Left colon (tissue), 2 donors: ENCODE data around the gene SPOCD1. TPM values are rescaled to one million over a fixed set of nuclear protein-coding genes. Genes with fewer than 3 reads are reported as not detected.

Experiments used
- ATAC-seq: fragments of 200-7000 bp; cut with Tn5 transposase; one replicate; pipeline ENCODE4 v1.9.1; 2020; ENCODE audit warnings: mild to moderate bottlenecking, moderate library complexity
- DNase-seq, 2 donors: peaks; one replicate each; pipeline ENCODE4 v3.0.0-alpha.2; 2020
- intact Hi-C, 2 donors: fragments of 100-400 bp; cut with DNase I in 1 of 2; cut with micrococcal nuclease in 1 of 2; formaldehyde crosslinking; loops; one replicate each; pipeline versions ENCODE4 v1.11.2 to v1.14.0; 2022; cut with DNase I, micrococcal nuclease
- total RNA-seq, 2 donors: library from RNA; stranded (reverse); fragmentation: NEBNext Ultra II Directional; extraction: Animal tissue kit (Norgen Biotek cat#: 25700); gene quantifications; one replicate each; pipeline ENCODE4 v1.2.1, GENCODE V29; 2021
- donor health status: DM: no; HTN: no; CAD: no.
- donor health status: DM: yes; HTN: yes; CAD: no.

The SPOCD1 gene
- total RNA-seq, 2 donors from 2014 or later: 0.45 to 0.79 TPM

DNA sequence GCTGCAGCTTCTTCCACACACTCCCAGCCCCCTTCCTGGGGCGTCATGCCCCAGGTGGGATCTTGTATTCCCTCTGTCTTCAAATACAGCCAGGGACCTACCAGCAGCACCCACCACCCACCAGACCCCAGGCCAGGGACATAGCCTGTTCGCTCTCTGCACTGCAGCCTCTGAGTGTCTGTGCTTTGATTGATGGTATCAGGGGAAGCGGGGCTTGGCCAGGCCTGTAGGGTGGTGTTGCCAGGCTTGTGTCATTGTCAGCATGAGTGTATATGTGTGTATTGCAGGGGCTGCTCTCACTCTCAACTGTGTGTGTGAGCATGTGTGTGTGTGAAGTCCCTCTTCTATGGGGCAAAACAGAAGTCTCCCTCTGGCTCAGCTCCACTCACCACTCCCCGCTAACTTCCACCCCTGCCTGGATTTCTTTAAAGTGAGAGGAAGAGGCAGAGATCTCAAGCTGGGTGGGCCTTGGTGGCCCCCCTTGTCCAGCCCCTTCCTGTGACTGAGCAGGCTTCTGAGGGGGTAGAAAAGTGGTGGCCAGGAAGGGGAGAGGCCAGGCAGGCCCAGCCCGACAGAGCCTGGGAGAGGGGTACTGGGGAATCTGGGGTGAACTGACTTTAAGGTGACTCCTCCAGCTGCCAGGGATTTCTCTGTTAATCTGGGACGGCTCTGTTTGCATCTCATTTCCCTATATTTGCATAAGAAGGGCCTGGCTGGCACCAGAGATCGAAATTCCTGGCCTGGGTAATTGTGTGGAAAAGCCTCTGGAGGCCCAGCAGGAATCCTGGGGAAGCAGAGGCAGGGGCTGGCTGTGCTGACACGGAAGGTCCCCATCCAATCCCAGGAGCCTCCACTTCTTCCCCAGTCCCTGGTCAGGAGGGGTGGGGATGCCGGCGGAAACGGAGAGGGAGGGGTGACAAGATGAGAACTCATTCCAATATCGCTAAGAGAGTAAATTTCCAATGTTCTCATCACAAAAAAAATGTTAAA lies 33.1 kb downstream of the SPOCD1 start:
- DNase-seq (no peak), ATAC-seq (no peak)
- intact Hi-C loops: loop anchor here in 1 of 2 donors (10.0 kb wide), 1 partner anchor 128 kb away; no protein-coding TSS in a partner anchor

DNA sequence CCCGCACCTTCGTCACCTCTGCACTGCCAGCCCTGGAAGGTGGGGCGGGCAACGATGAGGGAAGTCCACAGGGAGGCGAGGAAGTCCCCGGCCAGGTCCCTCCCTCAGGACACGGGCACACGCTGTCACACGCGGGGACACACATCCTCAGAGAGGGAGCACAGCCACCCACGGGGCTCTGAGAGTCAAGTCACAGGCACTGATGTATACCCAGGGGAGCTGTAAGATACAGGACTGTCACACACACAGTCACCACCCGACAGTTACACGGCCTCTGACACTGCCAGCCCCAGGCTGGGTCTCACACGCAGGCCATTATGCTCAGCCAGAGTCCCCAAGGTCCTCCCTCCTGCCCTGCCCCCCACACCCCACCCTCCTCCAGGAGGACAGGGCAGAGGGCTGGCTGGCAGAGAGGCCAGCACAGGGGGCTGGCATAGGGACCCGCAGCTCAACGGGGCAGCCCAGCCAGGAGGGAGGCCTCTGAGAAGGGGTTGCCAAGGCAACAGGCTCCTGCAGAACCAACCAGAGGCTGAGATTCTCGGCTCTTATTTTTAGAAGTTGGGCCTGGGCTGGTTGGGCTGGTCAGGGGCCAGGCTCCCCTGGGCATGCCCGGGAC lies 34.0 kb downstream of the SPOCD1 start:
- intact Hi-C loops: loop anchor here in 1 of 2 donors (10.0 kb wide), 1 partner anchor 127 kb away; no protein-coding TSS in a partner anchor
- ATAC-seq: no peak
- DNase-seq: no peak

DNA sequence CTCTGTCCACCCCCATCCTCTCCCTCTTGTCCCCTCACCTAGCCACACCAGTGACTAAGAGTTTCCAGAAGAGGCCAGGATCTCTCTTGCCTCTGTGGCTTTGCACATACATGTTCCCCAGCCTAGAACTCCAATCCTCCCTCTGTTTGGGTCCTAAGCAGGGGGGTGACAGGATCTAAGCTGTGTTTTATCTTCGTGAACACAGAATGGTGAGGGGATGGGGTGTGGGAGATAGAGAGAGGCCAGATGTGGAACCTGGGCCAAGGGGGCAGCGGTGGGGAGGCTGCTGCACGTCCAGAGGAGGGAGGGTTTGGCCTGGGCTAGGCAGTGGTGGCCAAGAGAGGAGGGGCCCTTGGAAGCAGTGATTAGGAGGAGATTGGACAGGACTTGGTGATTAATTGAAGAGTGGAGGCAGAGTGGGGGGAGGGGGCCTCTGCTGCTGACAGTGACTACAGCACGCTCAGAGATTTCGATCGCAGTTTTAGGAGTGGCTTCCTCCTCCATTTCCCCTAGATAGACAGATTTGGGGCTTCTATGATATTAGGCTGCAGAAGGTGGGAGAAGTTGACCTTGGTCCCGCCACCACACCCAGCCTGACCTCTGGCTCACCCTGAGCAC lies 34.6 kb downstream of the SPOCD1 start:
- no peak for ATAC-seq
- intact Hi-C loops: loop anchor here in 1 of 2 donors (10.0 kb wide), 1 partner anchor 126 kb away; no protein-coding TSS in a partner anchor

DNA sequence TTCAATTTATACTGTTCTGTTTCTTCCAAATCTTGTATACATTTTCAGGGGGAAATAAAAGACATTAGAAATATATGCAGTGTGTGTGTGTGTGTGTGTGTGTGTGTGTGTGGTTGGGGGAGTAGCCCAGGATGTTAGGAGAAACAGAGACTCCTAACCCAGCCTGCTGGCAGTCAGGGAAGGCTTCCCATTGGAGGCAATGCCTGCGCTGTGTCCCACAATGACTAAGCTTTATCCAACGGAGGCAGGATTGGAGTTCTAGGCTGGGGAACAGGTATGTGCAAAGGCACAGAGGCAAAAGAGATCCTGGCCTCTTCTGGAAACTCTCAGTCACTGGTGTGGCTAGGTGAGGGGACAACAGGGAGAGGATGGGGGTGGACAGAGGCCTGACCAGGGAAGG lies 35.2 kb downstream of the SPOCD1 start:
- intact Hi-C loops: loop anchor here in 1 of 2 donors (10.0 kb wide), 1 partner anchor 126 kb away; no protein-coding TSS in a partner anchor
- DNase-seq: no peak
- no peak for ATAC-seq

More for the DNA sequence above, 34.6 kb downstream of the SPOCD1 start:
- no peak for DNase-seq

DNA sequence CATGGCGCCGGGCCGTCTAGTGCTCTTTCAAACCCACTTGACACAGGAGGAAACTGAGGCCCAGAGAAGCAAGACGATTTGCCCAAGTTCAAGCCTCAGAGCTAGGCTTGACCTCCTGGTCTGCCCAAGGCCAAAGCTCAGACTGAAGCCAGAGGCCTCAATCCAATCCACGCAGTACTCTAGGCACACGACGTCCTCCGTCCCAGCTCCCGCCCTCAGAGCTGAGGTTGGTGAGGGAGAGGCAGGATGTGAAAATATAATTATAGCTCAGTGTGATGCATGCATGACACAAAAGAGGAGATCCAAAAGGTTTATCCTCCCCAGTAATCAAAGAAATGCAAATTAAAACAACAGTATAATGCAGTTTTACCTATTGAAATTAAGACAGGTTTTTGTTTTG lies 36.1 kb downstream of the SPOCD1 start:
- intact Hi-C loops: loop anchor here in 1 of 2 donors (10.0 kb wide), 1 partner anchor 125 kb away; no protein-coding TSS in a partner anchor
- DNase-seq (no peak), ATAC-seq (no peak)

DNA sequence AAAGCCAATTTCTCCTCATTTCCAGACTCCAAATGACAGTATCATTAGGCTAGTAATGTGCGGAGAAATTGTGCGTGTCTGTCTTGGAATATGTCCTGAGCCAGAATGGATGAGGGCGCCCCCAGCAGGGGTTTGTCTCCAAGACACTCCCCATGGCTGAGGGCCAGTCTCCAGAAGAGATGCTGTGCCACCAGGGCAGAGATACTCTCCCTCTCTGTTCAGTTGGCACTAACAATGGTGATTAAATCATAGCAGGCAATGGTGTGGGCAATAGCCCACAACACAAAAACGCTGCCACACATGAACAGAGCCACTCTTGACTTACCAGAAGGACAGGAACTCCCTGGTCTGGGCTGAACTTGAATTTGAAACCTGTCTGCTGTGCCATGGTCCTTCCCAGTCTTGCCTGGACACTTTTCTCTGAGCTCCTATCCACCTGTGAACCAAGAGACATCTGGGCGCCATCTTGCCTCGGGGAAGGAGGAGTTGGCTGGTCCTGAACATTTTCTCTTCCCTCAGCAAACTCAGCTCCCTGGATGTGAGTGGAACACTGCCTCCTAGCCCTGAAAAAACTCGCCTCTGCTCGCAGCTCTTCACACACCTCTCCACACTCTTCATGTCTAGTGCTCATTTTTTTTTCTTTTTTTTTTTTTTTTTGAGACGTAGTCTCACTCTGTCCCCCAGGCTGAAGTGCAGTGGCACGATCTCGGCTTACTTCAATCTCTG lies 36.9 kb downstream of the SPOCD1 start:
- no peak for DNase-seq
- intact Hi-C loops: no loop called here
- ATAC-seq: no peak

DNA sequence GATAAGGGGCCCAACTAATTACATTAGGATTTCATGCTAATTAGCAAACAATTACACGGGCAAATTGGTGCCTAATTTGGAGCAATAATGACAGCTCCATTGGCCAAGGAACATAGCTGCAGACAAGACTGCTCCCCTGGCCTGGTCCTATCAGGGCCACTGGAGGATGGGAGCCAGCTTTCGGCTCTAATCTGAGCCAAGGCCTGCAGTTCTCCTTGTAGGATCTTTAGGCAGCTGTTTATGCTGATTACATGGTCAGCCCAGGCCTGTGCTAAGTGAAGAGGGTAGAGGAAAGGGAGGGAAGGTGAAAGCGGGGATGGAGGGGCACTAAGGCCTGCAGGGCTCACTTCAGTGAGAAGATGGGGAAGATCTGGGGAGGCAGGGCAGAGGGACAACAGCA lies 39.3 kb downstream of the SPOCD1 start:
- no peak for DNase-seq
- ATAC-seq: no peak
- intact Hi-C loops: no loop called here

DNA sequence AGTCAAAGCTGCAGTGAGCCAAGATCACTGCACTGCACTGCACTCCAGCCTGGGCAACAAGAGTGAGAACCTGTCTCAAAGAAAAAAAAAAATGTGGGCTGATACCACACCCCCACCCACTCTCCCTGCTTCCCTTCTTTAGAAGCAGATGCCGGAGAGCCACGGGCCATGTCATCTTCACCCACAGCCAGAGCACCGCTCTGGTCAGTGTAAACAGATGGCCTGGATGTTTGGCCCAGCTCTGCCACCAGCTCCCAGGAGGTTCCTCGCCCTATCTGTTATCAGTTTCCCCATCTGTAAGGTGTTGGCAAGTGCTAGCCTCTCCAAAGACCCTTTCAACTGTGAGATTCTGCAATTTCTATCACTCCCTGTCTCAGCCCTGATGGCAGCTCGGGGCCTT lies 39.8 kb downstream of the SPOCD1 start:
- DNase-seq (no peak), ATAC-seq (no peak)
- intact Hi-C loops: no loop called here

DNA sequence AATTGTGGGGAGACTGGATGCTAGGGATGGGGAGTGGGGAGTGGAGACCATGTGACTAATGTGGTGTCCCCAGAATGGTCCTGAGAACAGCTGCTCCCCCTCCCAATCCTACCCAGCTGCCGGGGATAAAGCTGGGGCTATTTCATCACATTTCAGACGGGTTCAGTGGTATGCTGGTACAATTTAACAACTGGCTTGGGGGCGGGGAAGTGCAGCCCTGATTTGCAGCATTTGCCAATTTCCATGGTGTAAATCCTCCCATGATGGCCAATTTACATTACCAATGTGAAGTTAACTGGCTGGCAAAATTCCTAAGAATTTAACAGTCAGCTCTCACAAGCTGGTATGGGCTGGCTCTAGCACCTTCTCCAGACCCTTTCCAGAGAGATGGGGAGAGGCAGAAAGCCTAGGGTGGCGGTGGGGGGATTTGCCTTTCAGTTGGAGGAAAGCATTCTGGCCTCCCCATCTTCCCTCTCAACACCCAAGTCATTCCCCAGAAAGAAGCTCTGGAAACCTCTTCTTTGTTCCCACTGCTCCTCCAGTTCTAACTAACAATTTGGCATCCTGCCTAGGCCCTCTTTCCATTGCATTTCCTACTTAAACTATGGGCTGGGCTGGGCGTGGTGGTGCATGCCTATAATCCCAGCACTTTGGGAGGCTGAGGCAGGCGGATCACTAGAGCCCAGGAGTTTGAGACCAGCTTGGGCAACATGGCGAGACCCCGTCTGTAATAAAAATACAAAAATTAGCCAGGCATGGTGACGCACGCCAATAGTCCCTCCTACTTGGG lies 40.4 kb downstream of the SPOCD1 start:
- no peak for ATAC-seq

DNA sequence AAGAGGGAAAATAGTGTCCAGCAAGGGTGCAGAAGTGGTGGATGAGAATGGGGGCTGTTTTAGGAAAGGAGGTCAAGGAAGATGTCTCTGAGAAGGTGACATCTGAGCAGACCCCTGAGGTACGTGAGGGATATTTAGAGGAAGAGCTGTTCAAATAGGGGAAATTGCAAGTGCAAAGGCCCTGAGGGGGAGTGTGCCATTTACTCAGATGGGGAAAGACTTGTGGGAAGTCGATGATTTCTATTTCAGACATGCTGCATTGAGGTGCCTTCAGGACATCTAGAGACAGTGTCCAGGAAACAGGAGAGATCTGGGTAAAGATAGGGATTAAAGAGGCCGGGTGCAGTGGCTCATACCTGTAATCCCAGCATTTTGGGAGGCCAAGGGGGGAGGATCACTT lies 41.3 kb downstream of the SPOCD1 start:
- ATAC-seq (no peak), DNase-seq (no peak)
- intact Hi-C loops: no loop called here

More for the DNA sequence above, 40.4 kb downstream of the SPOCD1 start:
- no peak for DNase-seq
- intact Hi-C loops: no loop called here

DNA sequence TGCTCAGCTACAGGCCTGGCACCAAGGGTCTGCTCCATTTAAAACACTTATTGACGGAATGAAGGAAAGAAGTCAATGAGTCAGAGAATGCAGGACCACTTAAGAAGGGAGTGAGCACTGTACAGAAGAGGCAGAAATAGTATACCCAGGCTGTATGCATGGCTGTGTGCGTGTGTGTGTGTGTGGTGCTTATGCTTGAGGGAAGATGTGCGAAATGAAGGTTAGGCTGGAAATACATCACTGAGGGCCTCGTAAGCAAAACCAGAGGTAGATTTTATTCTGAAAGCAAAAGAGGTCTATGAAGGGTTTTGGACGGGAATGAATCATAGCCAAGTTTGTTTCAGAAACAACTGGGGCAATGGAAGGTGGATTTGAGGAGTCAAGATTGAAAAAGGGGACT lies 42.0 kb downstream of the SPOCD1 start:
- no peak for ATAC-seq
- intact Hi-C loops: no loop called here
- DNase-seq: no peak

DNA sequence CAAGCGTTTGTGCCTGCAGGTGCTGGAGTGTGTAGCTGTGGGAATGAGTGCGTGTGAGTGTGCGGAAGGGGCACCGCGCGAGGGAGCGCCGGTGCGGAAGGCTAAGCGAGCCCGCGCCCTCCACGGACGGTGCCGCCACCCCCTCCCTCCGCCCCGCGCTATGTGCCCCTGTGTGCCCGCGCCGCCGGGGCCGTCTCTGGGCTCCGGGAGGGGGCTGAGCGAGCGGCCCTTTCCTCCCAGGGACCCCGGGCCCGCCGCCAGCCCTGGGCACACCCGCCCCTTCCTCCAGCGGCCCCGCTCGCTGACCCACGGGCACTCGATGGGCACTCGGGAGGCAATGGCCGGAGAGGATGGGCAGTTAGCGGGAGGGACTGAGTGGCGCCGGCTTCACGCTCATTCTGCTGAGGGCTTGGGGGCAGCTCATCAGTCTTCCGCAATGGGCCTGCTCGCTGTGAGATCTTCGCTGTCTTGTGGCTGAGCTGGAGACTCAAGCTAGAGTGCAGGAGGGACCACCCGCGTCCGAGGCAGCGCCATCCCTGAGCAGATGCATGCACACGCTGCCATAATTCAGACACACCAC lies 43.1 kb downstream of the SPOCD1 start:
- intact Hi-C loops: no loop called here
- ATAC-seq (peak; percentile 3), DNase-seq (no peak)

DNA sequence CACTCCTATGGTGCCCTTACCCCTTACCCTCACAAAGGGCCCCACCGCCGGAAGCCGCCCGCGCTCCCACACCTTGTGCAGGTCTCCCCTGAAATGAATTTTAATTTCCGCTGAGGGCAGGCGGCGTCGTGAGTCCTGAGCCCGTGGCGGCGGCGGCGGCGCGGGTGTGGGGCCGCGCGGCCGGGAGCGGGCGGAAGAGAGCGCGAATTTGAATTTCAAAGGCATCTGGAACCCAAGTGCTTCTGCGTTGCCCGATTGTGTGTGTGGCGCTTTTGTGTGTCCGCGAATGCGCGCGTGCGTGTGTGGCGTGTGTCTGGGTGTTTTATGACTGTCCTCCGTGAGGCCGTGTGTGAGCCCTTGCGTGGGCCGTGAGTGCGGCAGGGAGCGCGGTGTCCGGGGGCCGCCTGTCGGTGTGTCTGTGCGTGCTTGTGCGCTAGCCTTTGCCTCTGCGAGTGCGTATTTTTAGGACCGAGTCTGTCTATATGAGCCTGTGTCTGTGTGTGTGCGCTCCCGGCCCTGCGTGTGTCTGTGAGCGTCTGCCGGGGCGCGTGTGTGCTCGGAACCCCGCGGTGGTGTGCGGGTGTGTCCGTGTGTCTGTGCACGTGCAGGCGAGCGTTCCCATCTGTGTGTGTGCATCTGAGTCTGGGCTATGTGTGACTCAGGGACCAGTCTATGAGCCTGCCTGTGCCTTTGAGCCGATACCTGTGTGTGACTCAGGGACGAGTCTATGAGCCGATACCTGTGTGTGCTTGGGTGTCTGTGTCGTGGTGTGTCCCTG lies 43.7 kb downstream of the SPOCD1 start:
- DNase-seq (no peak), ATAC-seq (peak; percentile 26)
- intact Hi-C loops: no loop called here

DNA sequence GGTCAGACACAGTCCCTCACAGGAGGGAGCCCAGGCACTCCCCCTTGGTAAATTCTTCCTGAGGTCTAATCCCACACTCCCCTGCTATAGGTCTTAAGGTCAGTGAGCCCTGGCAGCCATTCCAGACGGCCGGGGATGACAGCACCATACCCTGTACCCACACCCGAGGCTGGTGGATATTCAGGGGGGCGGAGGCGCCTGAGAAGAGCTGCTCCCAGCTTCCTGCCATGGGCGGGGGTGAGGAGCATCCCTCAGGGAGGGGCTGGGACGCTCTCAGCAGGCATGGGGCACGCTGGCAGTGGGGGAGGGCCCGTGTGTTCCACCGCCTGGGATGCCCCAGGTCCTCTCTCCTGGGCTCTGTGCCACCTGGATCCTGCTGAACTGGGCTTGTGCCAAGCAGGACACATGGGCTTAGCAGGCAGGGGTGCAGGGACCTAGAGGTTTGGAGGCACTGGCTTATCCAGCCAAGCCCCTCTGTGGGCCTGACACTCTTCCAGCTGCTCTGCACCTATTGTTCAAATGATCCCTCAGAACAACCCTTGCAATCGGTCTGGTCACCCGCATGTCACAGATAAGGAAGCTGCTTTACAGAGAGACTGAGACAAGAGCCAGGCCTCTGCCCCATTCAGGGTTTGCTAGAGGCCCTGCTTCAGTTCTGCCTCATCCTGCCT lies 46.0 kb downstream of the SPOCD1 start:
- intact Hi-C loops: no loop called here
- ATAC-seq (peak; percentile 15), DNase-seq (no peak)

DNA sequence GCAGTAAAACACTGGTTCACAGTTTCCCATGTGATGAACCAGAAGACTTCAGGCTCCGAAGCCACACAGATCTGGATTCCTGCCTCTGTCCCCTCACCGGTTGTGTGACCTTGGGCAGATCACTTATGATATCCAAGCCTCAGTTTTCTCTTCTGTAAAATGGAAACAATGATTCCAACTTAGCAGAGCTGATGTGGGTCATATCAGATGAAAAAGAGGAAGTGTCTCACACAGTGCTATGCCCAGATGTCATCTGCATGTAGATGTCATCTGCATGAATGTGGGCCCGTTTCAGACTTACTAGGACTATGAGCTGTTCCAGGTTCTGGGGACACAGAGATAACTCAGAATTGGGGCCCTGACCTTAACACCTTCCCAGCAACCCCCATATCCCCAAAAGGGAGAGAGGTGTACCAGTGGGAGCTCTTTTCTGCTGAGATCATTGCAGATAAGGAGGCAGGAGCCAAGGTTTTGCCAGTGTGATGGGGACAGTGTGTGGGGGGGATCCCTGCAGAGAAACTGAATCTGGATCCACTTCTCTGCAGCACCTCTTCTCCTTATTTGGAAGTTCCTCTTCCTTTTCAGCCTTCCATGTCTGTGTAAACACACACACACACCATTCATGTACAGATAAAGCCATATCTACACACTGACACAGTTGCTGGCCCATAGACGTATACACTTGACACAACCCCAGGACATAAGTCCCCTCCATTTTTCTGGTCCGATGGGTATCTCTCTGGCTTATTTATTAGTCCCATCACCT lies 46.7 kb downstream of the SPOCD1 start:
- peak; percentile 18 for ATAC-seq
- intact Hi-C loops: no loop called here
- DNase-seq: no peak
